Measurements from ENCODE around the gene JMJD7.
A peak's percentile ranks its signal among the peaks of the same experiment; 100 is the strongest.

The JMJD7 gene

GRCh38 chr15:41827880-41828806 lies at the start of gene JMJD7:
JMJD7 (plus strand) TSS chr15:41828092; CDS start chr15:41828125, 33 bp downstream.
- peak; percentile 90 to 93 for DNase-seq

- DNase-seq, result no peak
These were observed 49.4 kb upstream of the JMJD7 start for GRCh38 chr15:41778521-41778920.

GRCh38 chr15:41779662-41780157 lies 48.2 kb upstream of the JMJD7 start:
- DNase-seq, result no peak

GRCh38 chr15:41780266-41780665 lies 47.6 kb upstream of the JMJD7 start:
- no peak for DNase-seq

- DNase-seq, result no peak
These were observed 47.2 kb upstream of the JMJD7 start for GRCh38 chr15:41780727-41781126.

- peak in 1 of 2 donors; percentile 19 for DNase-seq
These were observed 45.3 kb upstream of the JMJD7 start for GRCh38 chr15:41782371-41783282.

GRCh38 chr15:41783296-41783695 lies 44.6 kb upstream of the JMJD7 start:
- no peak for DNase-seq

- no peak for DNase-seq
These were observed 39.6 kb upstream of the JMJD7 start for GRCh38 chr15:41788262-41788661.

- no peak for DNase-seq
These were observed 38.7 kb upstream of the JMJD7 start for GRCh38 chr15:41789236-41789635.

- DNase-seq, result no peak
These were observed 38.2 kb upstream of the JMJD7 start for GRCh38 chr15:41789662-41790061.

- no peak for DNase-seq
These were observed 37.7 kb upstream of the JMJD7 start for GRCh38 chr15:41790169-41790568.

GRCh38 chr15:41790756-41791546 lies 36.9 kb upstream of the JMJD7 start:
- no peak for DNase-seq

GRCh38 chr15:41791547-41791937 lies 36.4 kb upstream of the JMJD7 start:
- DNase-seq, result no peak

GRCh38 chr15:41792000-41792637 lies 35.8 kb upstream of the JMJD7 start:
- no peak for DNase-seq

- DNase-seq, result no peak
These were observed 33.8 kb upstream of the JMJD7 start for GRCh38 chr15:41794081-41794480.

GRCh38 chr15:41795996-41796856 lies 31.7 kb upstream of the JMJD7 start:
- DNase-seq, result no peak

GRCh38 chr15:41797201-41797944 lies 30.5 kb upstream of the JMJD7 start:
- no peak for DNase-seq

- DNase-seq, result no peak
These were observed 29.0 kb upstream of the JMJD7 start for GRCh38 chr15:41798607-41799487.

GRCh38 chr15:41799488-41799805 lies 28.4 kb upstream of the JMJD7 start:
- DNase-seq, result no peak
